Inferior parietal cortex (tissue), 1 donor: ENCODE results near the gene SEC24B.
"Not testable (repeated sequence)": the region's sequence is repeated elsewhere in the genome, so short reads cannot be mapped to it uniquely, and the experiment has no call there.

Experiments
- DNase-seq: peaks from one replicate; pipeline ENCODE4 v3.0.0-alpha.2; 2016; ENCODE audit errors: extremely low spot score

SEC24B gene

GRCh38 chr4:109576462-109576861, 142.8 kb downstream of the SEC24B start:
- no peak for DNase-seq

- DNase-seq, result no peak
Observed at GRCh38 chr4:109578846-109579245, 145.2 kb downstream of the SEC24B start.

- not testable (repeated sequence) for DNase-seq
Observed at GRCh38 chr4:109579997-109580396, 146.4 kb downstream of the SEC24B start.

GRCh38 chr4:109588176-109588575, 154.6 kb downstream of the SEC24B start:
- DNase-seq, result no peak

GRCh38 chr4:109589119-109589518, 155.5 kb downstream of the SEC24B start:
- DNase-seq, result no peak

GRCh38 chr4:109589605-109590004, 156.0 kb downstream of the SEC24B start:
- DNase-seq, result no peak
